Measurements from ENCODE around the gene MARK2.
"Not testable (repeated sequence)": the region's sequence is repeated elsewhere in the genome, so short reads cannot be mapped to it uniquely, and the experiment has no call there.

Gene MARK2

GRCh38 chr11:63838678-63839507 is at the start of gene MARK2:
MARK2 (plus strand) TSS chr11:63839110; CDS start chr11:63839507, 397 bp downstream.
- peak; percentile 98 for DNase-seq

GRCh38 chr11:63791495-63792167 is 47.3 kb upstream of the MARK2 start:
- no peak for DNase-seq

GRCh38 chr11:63793161-63793560 is 45.7 kb upstream of the MARK2 start:
- no peak for DNase-seq

GRCh38 chr11:63795066-63795465 is 43.8 kb upstream of the MARK2 start:
- no peak for DNase-seq

GRCh38 chr11:63800921-63801320 is 38.0 kb upstream of the MARK2 start:
- no peak for DNase-seq

- DNase-seq: no peak
These were observed 36.1 kb upstream of the MARK2 start for GRCh38 chr11:63802637-63803414.

GRCh38 chr11:63804259-63804658 is 34.7 kb upstream of the MARK2 start:
- DNase-seq: peak; percentile 28

- no peak for DNase-seq
These were observed 33.0 kb upstream of the MARK2 start for GRCh38 chr11:63805844-63806415.

- DNase-seq: not testable (repeated sequence)
These were observed 28.5 kb upstream of the MARK2 start for GRCh38 chr11:63810383-63810782.

GRCh38 chr11:63811522-63811921 is 27.4 kb upstream of the MARK2 start:
- DNase-seq: no peak

GRCh38 chr11:63813035-63813562 is 25.8 kb upstream of the MARK2 start, which contains the start of gene SPINDOC:
SPINDOC (plus strand) TSS chr11:63813456; CDS start chr11:63813687, 231 bp downstream.
- peak; percentile 70 for DNase-seq

GRCh38 chr11:63813563-63814382 is 25.1 kb upstream of the MARK2 start:
- DNase-seq: peak; percentile 49

GRCh38 chr11:63814383-63814736 is 24.6 kb upstream of the MARK2 start:
- DNase-seq: no peak

GRCh38 chr11:63816166-63816565 is 22.7 kb upstream of the MARK2 start:
- DNase-seq: no peak

- DNase-seq: no peak
These were observed 22.2 kb upstream of the MARK2 start for GRCh38 chr11:63816732-63817131.

- DNase-seq: no peak
These were observed 21.0 kb upstream of the MARK2 start for GRCh38 chr11:63817758-63818498.

GRCh38 chr11:63818609-63819008 is 20.3 kb upstream of the MARK2 start:
- DNase-seq: no peak

- no peak for DNase-seq
These were observed 17.5 kb upstream of the MARK2 start for GRCh38 chr11:63821411-63821810.

GRCh38 chr11:63826471-63827190 is 12.3 kb upstream of the MARK2 start:
- no peak for DNase-seq

- DNase-seq: no peak
These were observed 9.0 kb upstream of the MARK2 start for GRCh38 chr11:63829823-63830489.

All from NCI-H510A (cell line).